HepG2 (cell line): ENCODE measurements around the gene PEX19. TPM values are rescaled to one million over a fixed set of nuclear protein-coding genes. Genes with fewer than 3 reads are reported as not detected.
A peak's percentile ranks its signal among the peaks of the same experiment; 100 is the strongest.

Experiments
- ATAC-seq: fragments of 200-7000 bp; cut with Tn5 transposase; 3 replicates; pipeline ENCODE4 v1.9.1; 2020; ENCODE audit warnings: mild to moderate bottlenecking, moderate library complexity
- BruUV-seq: library from RNA; stranded (reverse); fragments of 400-500 nt; replicated peaks from 2 replicates; lab custom pipeline; 2021; lab: Mats Ljungman, UMichigan
- CTCF ChIA-PET: fragments of 300-600 bp; formaldehyde crosslinking; extraction: SDS; loops from one replicate; lab custom pipeline; 2021; ENCODE audit warnings: low total read pairs, inconsistent platforms, low intra/inter-chr PET ratio; lab: Yijun Ruan, JAX
- POLR2A ChIA-PET: fragments of 350-600 bp; sonication (Branson Sonifier 250); formaldehyde crosslinking; loops from one replicate; lab custom pipeline; 2020; ENCODE audit warnings: antibody characterized with exemption, inconsistent platforms; lab: Yijun Ruan, JAX
- DNase-seq: peaks from one replicate; pipeline ENCODE4 v3.0.0-alpha.2; 2015; ENCODE audit warnings: low spot score
- FAIRE-seq: peaks from 3 replicates; lab custom pipeline; 2011; peaks lifted over from hg19 to GRCh38; lab: Jason Lieb, UNC
- H2AFZ ChIP-seq: one replicate; pipeline ENCODE4 v1.6.1; 2011; ENCODE audit warnings: low read length, inconsistent platforms
- H3K27ac ChIP-seq: fragments of 300-600 bp; 3 replicates; pipeline ENCODE4 v1.8.0; 2011; ENCODE audit warnings: mixed run types, mild to moderate bottlenecking, mixed read lengths, low read length, inconsistent platforms; ENCODE audit not compliant: insufficient read depth; ENCODE audit errors: extremely low read length
- H3K27me3 ChIP-seq, 2 experiments: fragments of 200-600 bp in 1 of 2; 2 replicates in 1 of 2; 3 replicates in 1 of 2; pipeline versions ENCODE4 v1.6.0 to v1.8.0; 2011; ENCODE audit warnings: low read length in 2 of 2, mild to moderate bottlenecking in 2 of 2, moderate library complexity in 2 of 2, inconsistent platforms in 1 of 2; ENCODE audit not compliant: insufficient read depth in 2 of 2, control insufficient read depth in 1 of 2
- H3K36me3 ChIP-seq, 2 experiments: fragments of 200-600 bp in 1 of 2; replicated peaks in 1 of 2; 2 replicates in 1 of 2; 3 replicates in 1 of 2; pipeline versions ENCODE4 v1.5.1 to v1.8.0; 2011; ENCODE audit warnings: low read length in 2 of 2, inconsistent platforms in 1 of 2; ENCODE audit not compliant: insufficient read depth in 2 of 2, control insufficient read depth in 1 of 2
- H3K4me1 ChIP-seq: 2 replicates; pipeline ENCODE4 v1.5.1; 2012; ENCODE audit warnings: low read length, inconsistent platforms; ENCODE audit not compliant: insufficient read depth
- H3K4me2 ChIP-seq: 2 replicates; pipeline ENCODE4 v1.6.0; 2011; ENCODE audit warnings: low read depth, low read length, inconsistent platforms
- H3K4me3 ChIP-seq, 3 experiments: fragments of 200-600 bp in 1 of 3; sonication (generic), shearing (Covaris generic) in 1 of 3; replicated peaks in 1 of 3; 2 replicates each; pipeline ENCODE4 v1.5.1; 2011 to 2016; ENCODE audit warnings: low read length in 3 of 3, inconsistent platforms in 2 of 3, low read depth in 2 of 3, mild to moderate bottlenecking in 2 of 3, control low read depth in 1 of 3, mixed read lengths in 1 of 3; ENCODE audit not compliant: insufficient read depth in 1 of 3
- H3K79me2 ChIP-seq: one replicate; pipeline ENCODE4 v1.6.1; 2011; ENCODE audit warnings: low read length, inconsistent platforms; ENCODE audit not compliant: insufficient read depth
- H3K9ac ChIP-seq: 2 replicates; pipeline ENCODE4 v1.6.0; 2011; ENCODE audit warnings: mild to moderate bottlenecking, low read depth, low read length, inconsistent platforms; ENCODE audit not compliant: insufficient read depth
- H3K9me3 ChIP-seq: 2 replicates; pipeline ENCODE4 v1.5.1; 2012; ENCODE audit warnings: mild to moderate bottlenecking, low read length
- H4K20me1 ChIP-seq: 2 replicates; pipeline ENCODE4 v1.6.0; 2011; ENCODE audit warnings: inconsistent platforms, mild to moderate bottlenecking, low read length, moderate library complexity; ENCODE audit not compliant: insufficient read depth
- ARHGAP35 ChIP-seq: sonication (generic); formaldehyde crosslinking; IDR thresholded peaks from 2 replicates; pipeline ENCODE4 v1.9.0; 2022; ENCODE audit warnings: mild to moderate bottlenecking, inconsistent platforms, moderate library complexity, missing genetic modification reagents, borderline replicate concordance
- ATF7-NPFF ChIP-seq: sonication (generic); formaldehyde crosslinking; IDR thresholded peaks from 2 replicates; pipeline ENCODE4 v1.8.1; 2023; ENCODE audit warnings: mild to moderate bottlenecking, low read depth, missing genetic modification reagents, moderate library complexity
- HMGXB3 ChIP-seq: sonication (generic); formaldehyde crosslinking; IDR thresholded peaks from 2 replicates; pipeline ENCODE4 v1.4.0; 2020; ENCODE audit warnings: missing genetic modification reagents, borderline replicate concordance
- MXD3 ChIP-seq: IDR thresholded peaks from 2 replicates; pipeline ENCODE4 v1.6.1; 2016; ENCODE audit warnings: mild to moderate bottlenecking, missing biosample characterization, missing genetic modification reagents
- ZFP36L1 ChIP-seq: sonication (generic); formaldehyde crosslinking; IDR thresholded peaks from 2 replicates; pipeline ENCODE4 v1.8.0; 2022; ENCODE audit warnings: mild to moderate bottlenecking, missing genetic modification reagents, moderate library complexity
- ZFY ChIP-seq: sonication (generic); formaldehyde crosslinking; IDR thresholded peaks from 2 replicates; pipeline ENCODE4 v1.4.0; 2020; ENCODE audit warnings: missing genetic modification reagents
- ZNF275 ChIP-seq: sonication (generic); formaldehyde crosslinking; IDR thresholded peaks from 2 replicates; pipeline ENCODE4 v1.8.0; 2022; ENCODE audit warnings: missing genetic modification reagents, mild to moderate bottlenecking, inconsistent platforms, borderline replicate concordance
- ZNF501 ChIP-seq: sonication (generic); formaldehyde crosslinking; IDR thresholded peaks from 2 replicates; pipeline ENCODE4 v1.5.1; 2020; ENCODE audit warnings: mild to moderate bottlenecking, moderate library complexity, missing genetic modification reagents
- ZNF574 ChIP-seq: sonication (generic); formaldehyde crosslinking; IDR thresholded peaks from 2 replicates; pipeline ENCODE4 v1.4.0; 2020; ENCODE audit warnings: missing genetic modification reagents
- ZNF749 ChIP-seq: sonication (generic); formaldehyde crosslinking; IDR thresholded peaks from 2 replicates; pipeline ENCODE4 v1.8.0; 2022; ENCODE audit warnings: mild to moderate bottlenecking, missing genetic modification reagents, moderate library complexity, borderline replicate concordance
- ZNF777 ChIP-seq: sonication (generic); formaldehyde crosslinking; IDR thresholded peaks from 2 replicates; pipeline ENCODE4 v1.4.0; 2020; ENCODE audit warnings: missing genetic modification reagents
- ZSCAN9 ChIP-seq: IDR thresholded peaks from 2 replicates; pipeline ENCODE4 v1.6.1; 2016; ENCODE audit warnings: borderline replicate concordance
- WGBS: methylation state at CpG from one replicate; pipeline ENCODE4 v1.1.6; 2017; ENCODE audit warnings: low lambda C conversion rate; 5-methylcytosine and 5-hydroxymethylcytosine counted together
- in situ Hi-C: cut with HindIII; loops from 2 replicates; pipeline ENCODE4 v1.10.0; 2017; ENCODE audit warnings: low pct_unique_long_range_greater_than_20kb; ENCODE audit not compliant: extremely low pct_ligation_motif_present
- intact Hi-C: fragments of 100-400 bp; cut with micrococcal nuclease; formaldehyde crosslinking; loops from one replicate; pipeline ENCODE4 v1.10.0; 2022; ENCODE audit not compliant: unreplicated experiment
- polyA plus RNA-seq, 8 experiments: library from polyadenylated mRNA; depleted of rRNA in 3 of 8; stranded (reverse) in 7 of 8; unstranded in 1 of 8; fragments of >200 nt; fragmentation: Illumina TruSeq in 4 of 8; extraction: Trizol in 4 of 8; gene quantifications; 2 replicates each; pipeline versions ENCODE4 v1.2.1 to v1.2.3, GENCODE V29; 2011 to 2016; ENCODE audit warnings: low read depth in 4 of 8, missing spikeins in 1 of 8, mixed read lengths in 1 of 8; ENCODE audit not compliant: insufficient read depth in 1 of 8
- total RNA-seq, 5 experiments: library from RNA; depleted of rRNA; stranded (reverse); fragments of >200 nt; fragmentation: Illumina TruSeq; extraction: Trizol; gene quantifications; 2 replicates each; pipeline ENCODE4 v1.2.3, GENCODE V29; 2016; ENCODE audit warnings: low read depth in 1 of 5

The PEX19 gene
- total and polyA plus RNA-seq, 2 of the 13 experiments (the other 11 are each of a cell fraction or from before 2014, with no cell fraction given), result 47.0 to 51.8 TPM

GRCh38 chr1:160284220-160284781 is 632 bp downstream of the PEX19 start:
- peak overlapping the region; percentile 91 for H3K4me2 ChIP-seq
- TSS peak; percentile 70 for BruUV-seq
- DNase-seq (peak; percentile 31), FAIRE-seq (peak; percentile 49), ATAC-seq (peak; percentile 76)
- H2AFZ ChIP-seq, result no peak overlapping the region
- ChIA-PET POLR2A (interaction anchor here (1.0 to 3.7 kb wide), 8 partner anchors 9 to 254 kb away, joined by 3 to 31 read pairs (median 4); partner anchors contain the start of genes DCAF8 and IGSF8), CTCF (no interaction called here)
- H3K9ac ChIP-seq, result peak overlapping the region; percentile 89
- H3K4me3 ChIP-seq, result peak overlapping the region; percentile 70 to 82 (median 75)
- in situ Hi-C loops (no loop called here), intact Hi-C loops (loop anchor here (2.0 kb wide), 1 partner anchor 22 kb away; the partner anchor contains the start of gene DCAF8)
- H3K4me1 ChIP-seq, result peaks cover 17% of the 10 kb centered on the region
- H4K20me1 ChIP-seq, result no peaks in the 10 kb centered on the region
- no peaks in the 10 kb centered on the region; a peak in 1 of 5 replicates for H3K27me3 ChIP-seq
- no peaks in the 10 kb centered on the region for H3K9me3 ChIP-seq
- peaks cover 18% of the 10 kb centered on the region for H3K79me2 ChIP-seq
- H3K27ac ChIP-seq, result peak overlapping the region; percentile 70
- H3K36me3 ChIP-seq, result peaks cover 12 to 42% of the 10 kb centered on the region in 2 experiments
- under 1% methylated on average over 15 of the region's 15 CpGs for WGBS
- TF ChIP-seq MXD3, result no peak
- peak; percentile 32; the same call in 1 of the 2 replicates for TF ChIP-seq ZNF501
- TF ChIP-seq ZNF777 (CRISPR knock-in tag), result no peak
- TF ChIP-seq ZFP36L1 (CRISPR knock-in tag), result peak; percentile 16; the same call in 1 of the 2 replicates
- no peak for TF ChIP-seq ZSCAN9 (CRISPR knock-in tag)
- TF ChIP-seq ZNF749 (CRISPR knock-in tag), result no peak
- TF ChIP-seq ZNF574 (CRISPR knock-in tag), result 0 out of 2 replicates have a peak, but pooled peaks have one; percentile 32
- TF ChIP-seq ARHGAP35 (CRISPR knock-in tag), result no peak
- no peak for TF ChIP-seq ZNF275 (CRISPR knock-in tag)
- TF ChIP-seq ZFY (CRISPR knock-in tag), result peak; percentile 26; the same call in 1 of the 2 replicates
- no peak for TF ChIP-seq ATF7-NPFF (CRISPR knock-in tag)
- no peak for TF ChIP-seq HMGXB3 (CRISPR knock-in tag)
